ENCODE results near the gene UTP18.

The UTP18 gene

DNA sequence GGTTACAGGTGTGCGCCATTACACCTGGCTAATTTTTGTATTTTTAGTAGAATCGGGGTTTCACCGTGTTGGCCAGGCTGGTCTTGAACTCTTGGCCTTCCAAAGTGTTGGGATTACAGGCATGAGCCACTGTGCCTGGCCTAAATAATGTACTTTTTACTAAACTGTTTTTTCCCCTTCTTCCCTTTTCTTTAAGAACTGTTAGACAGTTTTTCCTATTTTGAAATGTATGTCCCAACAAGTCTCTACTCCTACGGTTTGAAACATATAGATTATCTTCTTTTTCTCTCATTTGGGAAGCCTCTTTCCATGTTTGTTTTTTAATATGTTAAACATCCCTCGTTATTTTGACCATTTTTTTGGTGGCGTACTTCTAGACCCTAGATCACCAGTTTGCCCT, 9.6 kb downstream of the UTP18 start:
- TF ChIP-seq, protein P1, sequence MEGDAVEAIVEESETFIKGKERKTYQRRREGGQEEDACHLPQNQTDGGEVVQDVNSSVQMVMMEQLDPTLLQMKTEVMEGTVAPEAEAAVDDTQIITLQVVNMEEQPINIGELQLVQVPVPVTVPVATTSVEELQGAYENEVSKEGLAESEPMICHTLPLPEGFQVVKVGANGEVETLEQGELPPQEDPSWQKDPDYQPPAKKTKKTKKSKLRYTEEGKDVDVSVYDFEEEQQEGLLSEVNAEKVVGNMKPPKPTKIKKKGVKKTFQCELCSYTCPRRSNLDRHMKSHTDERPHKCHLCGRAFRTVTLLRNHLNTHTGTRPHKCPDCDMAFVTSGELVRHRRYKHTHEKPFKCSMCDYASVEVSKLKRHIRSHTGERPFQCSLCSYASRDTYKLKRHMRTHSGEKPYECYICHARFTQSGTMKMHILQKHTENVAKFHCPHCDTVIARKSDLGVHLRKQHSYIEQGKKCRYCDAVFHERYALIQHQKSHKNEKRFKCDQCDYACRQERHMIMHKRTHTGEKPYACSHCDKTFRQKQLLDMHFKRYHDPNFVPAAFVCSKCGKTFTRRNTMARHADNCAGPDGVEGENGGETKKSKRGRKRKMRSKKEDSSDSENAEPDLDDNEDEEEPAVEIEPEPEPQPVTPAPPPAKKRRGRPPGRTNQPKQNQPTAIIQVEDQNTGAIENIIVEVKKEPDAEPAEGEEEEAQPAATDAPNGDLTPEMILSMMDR (IDR thresholded peaks at IDR 0.05; ENCODE audit: control extremely low read depth, extremely low read depth, low read depth, missing control alignments) = no peak
- ChIA-PET POLR2A (no interaction called here), CTCF (interaction anchor here (0.7 to 1.6 kb wide), 2 partner anchors 8 to 12 kb away, joined by 3 to 5 read pairs; no protein-coding TSS in a partner anchor)
- no peak for DNase-seq (ENCODE audit: extremely low spot score)

DNA sequence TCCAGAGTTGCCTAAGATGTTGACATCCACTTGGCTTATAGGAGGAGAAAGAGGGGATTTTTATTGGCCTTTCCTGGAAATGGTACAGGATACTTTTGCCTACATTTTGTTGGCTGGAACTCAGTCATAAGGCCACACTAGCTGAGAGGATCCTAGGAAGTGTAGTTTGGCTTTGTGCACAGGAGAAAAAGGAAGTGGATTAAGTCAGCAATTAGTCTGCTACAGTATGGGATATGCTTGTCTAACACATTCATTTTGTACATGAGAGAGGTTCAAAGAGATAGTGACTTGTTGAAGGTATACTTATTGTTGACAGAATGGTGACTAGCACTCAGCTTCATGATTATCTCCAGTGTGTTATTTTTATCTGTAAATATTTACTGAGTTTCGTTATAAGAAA, 10.3 kb downstream of the UTP18 start:
- POLR2A ChIA-PET = interaction anchor here (0.6 kb wide), 1 partner anchor 28 kb away, joined by 3 read pairs; no protein-coding TSS in a partner anchor
- TF ChIP-seq, protein P1 (IDR thresholded peaks at IDR 0.05; ENCODE audit: control extremely low read depth, extremely low read depth, low read depth, missing control alignments) = no peak

DNA sequence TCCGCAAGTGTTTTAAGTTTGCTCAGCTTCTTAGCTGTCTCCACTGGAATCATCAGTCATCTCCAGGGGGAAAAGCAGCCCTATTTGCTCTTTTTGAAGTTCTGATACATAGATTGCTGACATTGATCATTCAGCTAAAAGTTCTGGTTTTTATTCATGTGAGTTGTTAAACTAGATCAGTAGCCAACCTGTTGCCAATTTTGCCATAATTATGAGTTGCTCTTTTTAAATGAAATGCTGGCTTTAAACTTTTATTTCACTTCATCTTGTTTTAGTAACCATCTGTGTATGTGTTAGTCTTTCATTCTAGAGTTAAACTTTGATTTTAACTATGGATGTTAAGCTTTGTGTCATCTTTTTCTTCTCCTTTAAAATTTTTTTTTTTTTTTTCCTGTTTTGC, 12.5 kb downstream of the UTP18 start:
- POLR2A ChIA-PET = interaction anchor here (1.2 kb wide), 1 partner anchor 11 kb away, joined by 3 read pairs; no protein-coding TSS in a partner anchor
- CTCF ChIA-PET = interaction anchor here (0.9 to 1.3 kb wide), 3 partner anchors 9 to 42 kb away, joined by 3 to 5 read pairs (median 4); no protein-coding TSS in a partner anchor
- TF ChIP-seq, protein P1 (IDR thresholded peaks at IDR 0.05; ENCODE audit: control extremely low read depth, extremely low read depth, low read depth, missing control alignments) = no peak
- DNase-seq (ENCODE audit: extremely low spot score) = no peak

More for the DNA sequence above, 10.3 kb downstream of the UTP18 start:
- no peak for DNase-seq (ENCODE audit: extremely low spot score)
- CTCF ChIA-PET = interaction anchor here (1.1 kb wide), 1 partner anchor 27 kb away, joined by 4 read pairs; no protein-coding TSS in a partner anchor

DNA sequence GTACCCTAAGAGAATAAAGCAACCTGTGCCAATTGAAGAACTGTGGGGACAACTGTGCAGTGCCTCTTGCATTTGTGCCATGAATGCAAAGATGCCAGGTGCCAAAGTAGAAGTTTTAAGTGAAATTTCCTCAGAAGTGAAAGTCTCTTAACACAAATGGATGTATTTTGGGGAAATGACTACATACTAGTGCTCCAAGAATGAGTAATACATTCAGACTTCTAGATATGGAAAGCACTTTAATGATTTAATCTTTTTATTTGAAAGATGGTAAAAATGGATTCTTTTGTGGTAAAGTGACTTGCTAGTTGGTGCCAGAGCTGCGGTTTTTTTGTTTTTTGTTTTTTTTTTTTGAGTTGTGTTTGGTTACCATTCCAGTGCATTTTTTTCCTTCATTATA, 15.0 kb downstream of the UTP18 start:
- TF ChIP-seq, protein P1 (IDR thresholded peaks at IDR 0.05; ENCODE audit: control extremely low read depth, extremely low read depth, low read depth, missing control alignments) = no peak
- DNase-seq (ENCODE audit: extremely low spot score) = no peak
- CTCF ChIA-PET = no interaction called here
- POLR2A ChIA-PET = no interaction called here

DNA sequence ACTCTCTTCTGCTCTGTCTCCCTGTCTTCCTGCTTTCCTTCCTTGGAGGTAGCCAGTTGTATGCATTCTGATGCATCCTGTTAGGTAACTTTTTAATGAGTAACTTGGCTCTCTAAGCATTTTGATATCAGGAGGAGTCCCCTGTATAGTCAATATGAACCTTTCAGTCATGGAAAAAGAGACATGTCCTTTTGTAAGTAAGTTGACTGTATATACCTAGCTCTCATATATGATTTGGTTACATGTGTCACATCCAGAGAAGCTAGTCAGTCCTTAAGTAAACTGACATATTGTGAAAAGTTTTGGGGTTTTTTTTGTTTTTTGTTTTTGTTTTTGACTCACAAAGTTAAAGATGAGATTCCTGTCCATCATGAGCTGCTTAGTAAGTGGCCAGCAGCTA, 18.8 kb downstream of the UTP18 start:
- CTCF ChIA-PET = no interaction called here
- TF ChIP-seq, protein P1 (IDR thresholded peaks at IDR 0.05; ENCODE audit: control extremely low read depth, extremely low read depth, low read depth, missing control alignments) = no peak
- DNase-seq (ENCODE audit: extremely low spot score) = no peak
- POLR2A ChIA-PET = no interaction called here

DNA sequence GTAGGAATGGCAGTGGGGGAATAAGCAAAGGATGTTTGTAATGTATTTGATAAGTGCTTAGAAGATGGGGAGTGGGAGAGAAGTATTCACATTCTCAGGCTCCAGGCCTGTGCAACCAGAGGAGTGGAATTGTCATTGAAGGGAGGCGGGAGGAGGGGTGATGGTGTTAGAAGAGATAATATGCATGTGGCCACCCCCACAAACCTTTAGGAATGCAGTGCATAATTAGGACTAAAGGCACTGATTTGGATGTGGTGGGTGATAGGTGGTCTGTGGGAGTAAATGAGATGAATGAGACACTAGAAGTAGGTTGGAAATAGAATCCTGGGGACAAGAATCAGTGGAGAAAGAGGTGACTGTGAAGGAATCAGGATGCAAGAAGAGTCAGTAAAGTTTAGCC, 27.1 kb downstream of the UTP18 start:
- TF ChIP-seq, protein P1 (IDR thresholded peaks at IDR 0.05; ENCODE audit: control extremely low read depth, extremely low read depth, low read depth, missing control alignments) = no peak
- POLR2A ChIA-PET = no interaction called here
- DNase-seq (ENCODE audit: extremely low spot score) = no peak

More for the DNA sequence above, 27.1 kb downstream of the UTP18 start:
- CTCF ChIA-PET = interaction anchor here (1.6 to 2.4 kb wide), 2 partner anchors 10 to 13 kb away, joined by 4 to 14 read pairs; no protein-coding TSS in a partner anchor
